H1 (cell line): ENCODE measurements around the gene PELI2. TPM values are rescaled to one million over a fixed set of nuclear protein-coding genes. Genes with fewer than 3 reads are reported as not detected.

ENCODE experiments used
- CBX5 ChIP-seq: fragments of 300-800, 300-1000 bp; sonication (generic); IDR thresholded peaks from 2 replicates; pipeline ENCODE4 v1.7.1; 2016; ENCODE audit warnings: antibody characterized with exemption, low read length, low read depth
- CHD2 ChIP-seq: IDR thresholded peaks from 2 replicates; pipeline ENCODE4 v1.6.1; 2012; ENCODE audit warnings: low read length, improper control_type of control experiment
- JUND ChIP-seq: IDR thresholded peaks from 2 replicates; pipeline ENCODE4 v1.6.1; 2011; ENCODE audit warnings: mild to moderate bottlenecking, improper control_type of control experiment, low read length
- TCF12 ChIP-seq: IDR thresholded peaks from 2 replicates; pipeline ENCODE4 v1.6.1; 2011; ENCODE audit warnings: low read depth, mild to moderate bottlenecking, low read length
- polyA plus RNA-seq, 7 experiments: library from polyadenylated mRNA; depleted of rRNA in 3 of 7; stranded (reverse) in 5 of 7; unstranded in 2 of 7; fragments of >200 nt in 5 of 7; fragments of 200-250 nt in 2 of 7; gene quantifications; 1 replicate in 5 of 7; 2 replicates in 1 of 7; 4 replicates in 1 of 7; pipeline versions ENCODE4 v1.2.1 to v1.2.3, GENCODE V29; 2011 to 2013; ENCODE audit warnings: missing spikeins in 2 of 7, mixed read lengths in 2 of 7
- total RNA-seq: library from RNA; stranded (reverse); fragmentation: NEBNext Ultra II Directional; extraction: Animal tissue kit (Norgen Biotek cat#: 25700); gene quantifications from 2 replicates; pipeline ENCODE4 v1.2.1, GENCODE V29; 2021
- TF ChIP-seq, protein P1 (sequence below): fragments of 300-600 bp; sonication (generic); IDR thresholded peaks from 2 replicates; pipeline ENCODE4 v1.7.1; 2012; ENCODE audit warnings: low read length, moderate library complexity, mild to moderate bottlenecking, inconsistent platforms; ENCODE audit not compliant: insufficient replicate concordance
- TF ChIP-seq, protein P2 (sequence below): IDR thresholded peaks from 2 replicates; pipeline ENCODE4 v1.6.1; 2012; ENCODE audit warnings: low read length, inconsistent platforms

Gene PELI2
- total and polyA plus RNA-seq, 2 of the 8 experiments (the other 6 are each of a cell fraction or from before 2014, with no cell fraction given): 14.6 to 25.7 TPM

DNA sequence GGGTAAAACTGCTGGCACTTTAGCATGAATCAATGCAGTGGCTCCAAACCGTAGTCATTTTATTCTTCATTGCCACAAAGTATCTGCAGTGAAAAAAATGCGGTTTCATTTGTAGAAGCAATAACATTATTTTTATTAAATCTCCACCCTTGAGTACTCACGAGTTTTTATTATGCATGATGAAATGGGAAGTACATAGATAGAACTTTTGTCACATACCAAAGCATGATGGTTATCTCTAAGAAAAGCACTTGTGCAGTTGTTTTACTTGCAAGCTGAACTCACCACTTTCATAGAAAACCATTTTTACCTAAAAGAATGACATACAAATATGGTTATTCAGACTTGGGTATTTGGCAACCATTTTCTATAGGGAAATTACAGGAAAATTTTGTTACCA, 90.3 kb downstream of the PELI2 start (continued):
- TF ChIP-seq, protein P1, sequence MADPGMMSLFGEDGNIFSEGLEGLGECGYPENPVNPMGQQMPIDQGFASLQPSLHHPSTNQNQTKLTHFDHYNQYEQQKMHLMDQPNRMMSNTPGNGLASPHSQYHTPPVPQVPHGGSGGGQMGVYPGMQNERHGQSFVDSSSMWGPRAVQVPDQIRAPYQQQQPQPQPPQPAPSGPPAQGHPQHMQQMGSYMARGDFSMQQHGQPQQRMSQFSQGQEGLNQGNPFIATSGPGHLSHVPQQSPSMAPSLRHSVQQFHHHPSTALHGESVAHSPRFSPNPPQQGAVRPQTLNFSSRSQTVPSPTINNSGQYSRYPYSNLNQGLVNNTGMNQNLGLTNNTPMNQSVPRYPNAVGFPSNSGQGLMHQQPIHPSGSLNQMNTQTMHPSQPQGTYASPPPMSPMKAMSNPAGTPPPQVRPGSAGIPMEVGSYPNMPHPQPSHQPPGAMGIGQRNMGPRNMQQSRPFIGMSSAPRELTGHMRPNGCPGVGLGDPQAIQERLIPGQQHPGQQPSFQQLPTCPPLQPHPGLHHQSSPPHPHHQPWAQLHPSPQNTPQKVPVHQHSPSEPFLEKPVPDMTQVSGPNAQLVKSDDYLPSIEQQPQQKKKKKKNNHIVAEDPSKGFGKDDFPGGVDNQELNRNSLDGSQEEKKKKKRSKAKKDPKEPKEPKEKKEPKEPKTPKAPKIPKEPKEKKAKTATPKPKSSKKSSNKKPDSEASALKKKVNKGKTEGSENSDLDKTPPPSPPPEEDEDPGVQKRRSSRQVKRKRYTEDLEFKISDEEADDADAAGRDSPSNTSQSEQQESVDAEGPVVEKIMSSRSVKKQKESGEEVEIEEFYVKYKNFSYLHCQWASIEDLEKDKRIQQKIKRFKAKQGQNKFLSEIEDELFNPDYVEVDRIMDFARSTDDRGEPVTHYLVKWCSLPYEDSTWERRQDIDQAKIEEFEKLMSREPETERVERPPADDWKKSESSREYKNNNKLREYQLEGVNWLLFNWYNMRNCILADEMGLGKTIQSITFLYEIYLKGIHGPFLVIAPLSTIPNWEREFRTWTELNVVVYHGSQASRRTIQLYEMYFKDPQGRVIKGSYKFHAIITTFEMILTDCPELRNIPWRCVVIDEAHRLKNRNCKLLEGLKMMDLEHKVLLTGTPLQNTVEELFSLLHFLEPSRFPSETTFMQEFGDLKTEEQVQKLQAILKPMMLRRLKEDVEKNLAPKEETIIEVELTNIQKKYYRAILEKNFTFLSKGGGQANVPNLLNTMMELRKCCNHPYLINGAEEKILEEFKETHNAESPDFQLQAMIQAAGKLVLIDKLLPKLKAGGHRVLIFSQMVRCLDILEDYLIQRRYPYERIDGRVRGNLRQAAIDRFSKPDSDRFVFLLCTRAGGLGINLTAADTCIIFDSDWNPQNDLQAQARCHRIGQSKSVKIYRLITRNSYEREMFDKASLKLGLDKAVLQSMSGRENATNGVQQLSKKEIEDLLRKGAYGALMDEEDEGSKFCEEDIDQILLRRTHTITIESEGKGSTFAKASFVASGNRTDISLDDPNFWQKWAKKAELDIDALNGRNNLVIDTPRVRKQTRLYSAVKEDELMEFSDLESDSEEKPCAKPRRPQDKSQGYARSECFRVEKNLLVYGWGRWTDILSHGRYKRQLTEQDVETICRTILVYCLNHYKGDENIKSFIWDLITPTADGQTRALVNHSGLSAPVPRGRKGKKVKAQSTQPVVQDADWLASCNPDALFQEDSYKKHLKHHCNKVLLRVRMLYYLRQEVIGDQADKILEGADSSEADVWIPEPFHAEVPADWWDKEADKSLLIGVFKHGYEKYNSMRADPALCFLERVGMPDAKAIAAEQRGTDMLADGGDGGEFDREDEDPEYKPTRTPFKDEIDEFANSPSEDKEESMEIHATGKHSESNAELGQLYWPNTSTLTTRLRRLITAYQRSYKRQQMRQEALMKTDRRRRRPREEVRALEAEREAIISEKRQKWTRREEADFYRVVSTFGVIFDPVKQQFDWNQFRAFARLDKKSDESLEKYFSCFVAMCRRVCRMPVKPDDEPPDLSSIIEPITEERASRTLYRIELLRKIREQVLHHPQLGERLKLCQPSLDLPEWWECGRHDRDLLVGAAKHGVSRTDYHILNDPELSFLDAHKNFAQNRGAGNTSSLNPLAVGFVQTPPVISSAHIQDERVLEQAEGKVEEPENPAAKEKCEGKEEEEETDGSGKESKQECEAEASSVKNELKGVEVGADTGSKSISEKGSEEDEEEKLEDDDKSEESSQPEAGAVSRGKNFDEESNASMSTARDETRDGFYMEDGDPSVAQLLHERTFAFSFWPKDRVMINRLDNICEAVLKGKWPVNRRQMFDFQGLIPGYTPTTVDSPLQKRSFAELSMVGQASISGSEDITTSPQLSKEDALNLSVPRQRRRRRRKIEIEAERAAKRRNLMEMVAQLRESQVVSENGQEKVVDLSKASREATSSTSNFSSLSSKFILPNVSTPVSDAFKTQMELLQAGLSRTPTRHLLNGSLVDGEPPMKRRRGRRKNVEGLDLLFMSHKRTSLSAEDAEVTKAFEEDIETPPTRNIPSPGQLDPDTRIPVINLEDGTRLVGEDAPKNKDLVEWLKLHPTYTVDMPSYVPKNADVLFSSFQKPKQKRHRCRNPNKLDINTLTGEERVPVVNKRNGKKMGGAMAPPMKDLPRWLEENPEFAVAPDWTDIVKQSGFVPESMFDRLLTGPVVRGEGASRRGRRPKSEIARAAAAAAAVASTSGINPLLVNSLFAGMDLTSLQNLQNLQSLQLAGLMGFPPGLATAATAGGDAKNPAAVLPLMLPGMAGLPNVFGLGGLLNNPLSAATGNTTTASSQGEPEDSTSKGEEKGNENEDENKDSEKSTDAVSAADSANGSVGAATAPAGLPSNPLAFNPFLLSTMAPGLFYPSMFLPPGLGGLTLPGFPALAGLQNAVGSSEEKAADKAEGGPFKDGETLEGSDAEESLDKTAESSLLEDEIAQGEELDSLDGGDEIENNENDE: no peak
- TF ChIP-seq TCF12 (no peak), JUND (no peak), CBX5 (no peak), CHD2 (no peak)
- TF ChIP-seq, protein P2, sequence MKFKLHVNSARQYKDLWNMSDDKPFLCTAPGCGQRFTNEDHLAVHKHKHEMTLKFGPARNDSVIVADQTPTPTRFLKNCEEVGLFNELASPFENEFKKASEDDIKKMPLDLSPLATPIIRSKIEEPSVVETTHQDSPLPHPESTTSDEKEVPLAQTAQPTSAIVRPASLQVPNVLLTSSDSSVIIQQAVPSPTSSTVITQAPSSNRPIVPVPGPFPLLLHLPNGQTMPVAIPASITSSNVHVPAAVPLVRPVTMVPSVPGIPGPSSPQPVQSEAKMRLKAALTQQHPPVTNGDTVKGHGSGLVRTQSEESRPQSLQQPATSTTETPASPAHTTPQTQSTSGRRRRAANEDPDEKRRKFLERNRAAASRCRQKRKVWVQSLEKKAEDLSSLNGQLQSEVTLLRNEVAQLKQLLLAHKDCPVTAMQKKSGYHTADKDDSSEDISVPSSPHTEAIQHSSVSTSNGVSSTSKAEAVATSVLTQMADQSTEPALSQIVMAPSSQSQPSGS: no peak
